Testis (tissue), 2 donors: ENCODE measurements around the gene GNAT1.

ENCODE experiments used
- CTCF ChIP-seq, 3 experiments: fragments of 450-650 bp in 2 of 3; fragments of 200-600 bp in 1 of 3; sonication (generic) in 1 of 3; IDR thresholded peaks; one replicate each; pipeline ENCODE4 v1.5.1; 2016 to 2019; ENCODE audit warnings: antibody characterized with exemption in 3 of 3, mild to moderate bottlenecking in 2 of 3, moderate library complexity in 1 of 3
- POLR2A ChIP-seq: fragments of 450-650 bp; IDR thresholded peaks from one replicate; pipeline ENCODE4 v1.6.1; 2017; ENCODE audit warnings: antibody characterized with exemption, mild to moderate bottlenecking, moderate library complexity

DNA sequence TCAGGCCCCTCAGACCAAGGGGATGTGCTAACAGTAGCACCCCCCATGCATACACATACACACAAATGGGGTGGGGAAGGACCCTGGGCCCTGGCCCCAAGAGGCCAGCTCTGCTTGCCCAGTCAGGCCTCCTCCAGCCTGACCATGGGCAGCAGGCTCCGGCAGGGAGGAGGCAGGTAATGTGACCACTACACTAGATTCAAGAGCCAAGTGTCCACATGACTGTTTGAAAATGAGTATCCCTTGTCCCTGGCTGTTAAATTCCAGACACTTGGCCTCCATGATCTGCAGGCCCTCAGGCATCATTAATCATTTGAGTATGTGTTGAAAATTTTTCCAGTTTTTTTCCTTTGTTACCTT lies 30.7 kb downstream of the GNAT1 start:
- TF ChIP-seq CTCF (IDR thresholded peaks at IDR 0.05) (no peak), POLR2A (no peak)
